Measurements from ENCODE around the gene WDFY4. TPM values are rescaled to one million over a fixed set of nuclear protein-coding genes. Genes with fewer than 3 reads are reported as not detected.

WDFY4 gene
- total RNA-seq, 1 experiment from 2014 or later = not detected

GRCh38 chr10:48742891-48743860 is 58.5 kb downstream of the WDFY4 start:
- Histone ChIP-seq H3K9me2 (ENCODE audit: insufficient read depth) (peaks cover 7% of the 10 kb centered on the region; the same call in 1 of the 2 replicates), H3K9me3 (ENCODE audit: insufficient read depth, low read depth) (no peaks in the 10 kb centered on the region), H3K27ac (no peak overlapping the region), H3K36me3 (ENCODE audit: low read depth) (no peaks in the 10 kb centered on the region), H3K27me3 (ENCODE audit: insufficient read depth, low read depth) (peaks cover 48% of the 10 kb centered on the region), H3F3A (ENCODE audit: insufficient read depth, low read depth) (no peaks in the 10 kb centered on the region), H3K79me2 (ENCODE audit: low read depth) (no peaks in the 10 kb centered on the region), H3K4me3 (no peak overlapping the region), H2AFZ (no peak overlapping the region), H4K20me1 (ENCODE audit: insufficient read depth) (no peaks in the 10 kb centered on the region), H3K4me1 (replicated peaks; ENCODE audit: insufficient read depth) (no peaks in the 10 kb centered on the region), H3K4me2 (no peak overlapping the region)
- TF ChIP-seq CTCF (conservative IDR thresholded peaks at IDR 0.05) = no peak
- TF ChIP-seq EZH2 (IDR thresholded peaks at IDR 0.05; ENCODE audit: low read depth) = no peak
- ChIA-PET CTCF (no interaction called here), POLR2A (ENCODE audit: unreplicated experiment) (no interaction called here)
- DNase-seq = no peak
- intact Hi-C loops (cut with micrococcal nuclease; ENCODE audit: unreplicated experiment) = no loop called here
- no TSS peak for BruUV-seq (replicated peaks)

GRCh38 chr10:48744587-48744986 is 59.9 kb downstream of the WDFY4 start:
- intact Hi-C loops (cut with micrococcal nuclease; ENCODE audit: unreplicated experiment) = no loop called here
- CTCF ChIA-PET = no interaction called here
- no peaks in the 10 kb centered on the region for H3K36me3 ChIP-seq (ENCODE audit: low read depth)
- H3K4me1 ChIP-seq (replicated peaks; ENCODE audit: insufficient read depth) = no peaks in the 10 kb centered on the region
- H3F3A ChIP-seq (ENCODE audit: insufficient read depth, low read depth) = no peaks in the 10 kb centered on the region
- H3K4me2 ChIP-seq = no peak overlapping the region
- POLR2A ChIA-PET (ENCODE audit: unreplicated experiment) = no interaction called here
- H3K9me3 ChIP-seq (ENCODE audit: insufficient read depth, low read depth) = no peaks in the 10 kb centered on the region
- H3K27ac ChIP-seq = no peak overlapping the region
- no peaks in the 10 kb centered on the region for H3K9me2 ChIP-seq (ENCODE audit: insufficient read depth)
- no peak overlapping the region for H2AFZ ChIP-seq
- peaks cover 34% of the 10 kb centered on the region for H3K27me3 ChIP-seq (ENCODE audit: insufficient read depth, low read depth)
- no peak overlapping the region for H3K4me3 ChIP-seq
- TF ChIP-seq CTCF (conservative IDR thresholded peaks at IDR 0.05) (no peak), EZH2 (IDR thresholded peaks at IDR 0.05; ENCODE audit: low read depth) (no peak)
- no peak for DNase-seq
- no peaks in the 10 kb centered on the region for H4K20me1 ChIP-seq (ENCODE audit: insufficient read depth)
- H3K79me2 ChIP-seq (ENCODE audit: low read depth) = no peaks in the 10 kb centered on the region
- no TSS peak for BruUV-seq (replicated peaks)

- Histone ChIP-seq H3K79me2 (ENCODE audit: low read depth) (no peaks in the 10 kb centered on the region), H3K27me3 (ENCODE audit: insufficient read depth, low read depth) (peaks cover 26% of the 10 kb centered on the region), H3K9me3 (ENCODE audit: insufficient read depth, low read depth) (no peaks in the 10 kb centered on the region), H3F3A (ENCODE audit: insufficient read depth, low read depth) (no peaks in the 10 kb centered on the region), H3K4me2 (no peak overlapping the region), H3K27ac (no peak overlapping the region), H2AFZ (no peak overlapping the region), H3K4me1 (replicated peaks; ENCODE audit: insufficient read depth) (no peaks in the 10 kb centered on the region), H3K4me3 (no peak overlapping the region), H3K9me2 (ENCODE audit: insufficient read depth) (no peaks in the 10 kb centered on the region), H3K36me3 (ENCODE audit: low read depth) (no peaks in the 10 kb centered on the region), H4K20me1 (ENCODE audit: insufficient read depth) (no peaks in the 10 kb centered on the region)
- no TSS peak for BruUV-seq (replicated peaks)
- TF ChIP-seq EZH2 (IDR thresholded peaks at IDR 0.05; ENCODE audit: low read depth) = no peak
- peak; percentile 30; the same call in 1 of the 2 replicates for TF ChIP-seq CTCF (conservative IDR thresholded peaks at IDR 0.05)
- peak in 1 of 2 experiments; percentile 6 for DNase-seq
- ChIA-PET CTCF (no interaction called here), POLR2A (ENCODE audit: unreplicated experiment) (no interaction called here)
- intact Hi-C loops (cut with micrococcal nuclease; ENCODE audit: unreplicated experiment) = no loop called here
Observed at GRCh38 chr10:48745662-48746245, 61.1 kb downstream of the WDFY4 start.

All from PC-9 (cell line).